HUES6 (cell line): ENCODE measurements around the gene EVC.
A peak's percentile ranks its signal among the peaks of the same experiment; 100 is the strongest.

Experiments
- H3K27ac ChIP-seq: 2 replicates; pipeline ENCODE4 v1.7.0; 2013; ENCODE audit warnings: low read depth, mild to moderate bottlenecking, low read length, inconsistent platforms
- H3K27me3 ChIP-seq: 2 replicates; pipeline ENCODE4 v1.6.1; 2013; ENCODE audit warnings: low read length; ENCODE audit not compliant: control insufficient read depth, insufficient read depth
- H3K36me3 ChIP-seq: 2 replicates; pipeline ENCODE4 v1.6.1; 2013; ENCODE audit warnings: low read length; ENCODE audit not compliant: control insufficient read depth, insufficient read depth
- H3K4me1 ChIP-seq: 2 replicates; pipeline ENCODE4 v1.6.1; 2013; ENCODE audit warnings: low read length; ENCODE audit not compliant: control insufficient read depth, insufficient read depth
- H3K4me3 ChIP-seq: 2 replicates; pipeline ENCODE4 v1.5.1; 2013; ENCODE audit warnings: low read depth, low read length
- H3K9ac ChIP-seq: one replicate; pipeline ENCODE4 v1.6.1; 2013; ENCODE audit warnings: mild to moderate bottlenecking, low read length
- H3K9me3 ChIP-seq: 2 replicates; pipeline ENCODE4 v1.6.1; 2013; ENCODE audit warnings: low read depth, low read length; ENCODE audit not compliant: control insufficient read depth, insufficient read depth

Gene EVC

DNA sequence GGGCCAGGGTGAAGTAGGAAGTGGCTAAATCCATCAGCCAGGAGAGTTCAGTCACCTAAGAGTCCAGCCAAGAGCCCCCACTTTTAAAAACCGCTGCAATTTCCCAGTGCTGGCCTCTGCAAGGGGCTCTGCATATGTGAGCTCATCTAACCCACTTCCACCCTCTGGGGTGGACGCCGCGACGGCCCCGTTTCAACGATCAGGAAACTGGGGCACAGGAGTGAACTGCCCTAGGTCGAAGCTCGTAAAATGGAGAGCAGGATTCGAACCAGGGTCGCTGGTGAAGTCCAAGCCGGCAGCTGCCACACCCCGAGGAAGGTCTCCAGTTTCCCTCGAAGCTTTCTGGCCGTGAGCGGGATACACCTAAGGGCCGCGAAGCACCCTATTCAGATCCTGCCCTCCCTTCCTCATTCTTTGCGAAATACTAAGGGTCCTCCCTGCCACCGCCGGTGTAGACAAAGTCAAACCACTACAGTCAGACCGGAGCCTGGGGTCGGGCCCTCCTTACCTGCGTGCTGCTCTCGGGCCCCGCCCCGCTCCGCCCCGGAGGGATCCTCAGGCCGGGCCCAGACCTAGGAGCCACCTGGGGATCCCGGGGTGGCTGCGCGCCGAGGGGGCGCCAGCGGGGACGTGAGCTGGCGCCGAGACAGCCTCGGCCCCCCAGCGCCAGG, 3.1 kb upstream of the EVC start:
- Histone ChIP-seq H3K9ac (peak overlapping the region; percentile 79), H3K4me3 (peak overlapping the region; percentile 75), H3K4me1 (peaks cover 29% of the 10 kb centered on the region), H3K27ac (no peak overlapping the region), H3K9me3 (peaks cover 9% of the 10 kb centered on the region), H3K27me3 (peaks cover 18% of the 10 kb centered on the region), H3K36me3 (peaks cover 9% of the 10 kb centered on the region)

DNA sequence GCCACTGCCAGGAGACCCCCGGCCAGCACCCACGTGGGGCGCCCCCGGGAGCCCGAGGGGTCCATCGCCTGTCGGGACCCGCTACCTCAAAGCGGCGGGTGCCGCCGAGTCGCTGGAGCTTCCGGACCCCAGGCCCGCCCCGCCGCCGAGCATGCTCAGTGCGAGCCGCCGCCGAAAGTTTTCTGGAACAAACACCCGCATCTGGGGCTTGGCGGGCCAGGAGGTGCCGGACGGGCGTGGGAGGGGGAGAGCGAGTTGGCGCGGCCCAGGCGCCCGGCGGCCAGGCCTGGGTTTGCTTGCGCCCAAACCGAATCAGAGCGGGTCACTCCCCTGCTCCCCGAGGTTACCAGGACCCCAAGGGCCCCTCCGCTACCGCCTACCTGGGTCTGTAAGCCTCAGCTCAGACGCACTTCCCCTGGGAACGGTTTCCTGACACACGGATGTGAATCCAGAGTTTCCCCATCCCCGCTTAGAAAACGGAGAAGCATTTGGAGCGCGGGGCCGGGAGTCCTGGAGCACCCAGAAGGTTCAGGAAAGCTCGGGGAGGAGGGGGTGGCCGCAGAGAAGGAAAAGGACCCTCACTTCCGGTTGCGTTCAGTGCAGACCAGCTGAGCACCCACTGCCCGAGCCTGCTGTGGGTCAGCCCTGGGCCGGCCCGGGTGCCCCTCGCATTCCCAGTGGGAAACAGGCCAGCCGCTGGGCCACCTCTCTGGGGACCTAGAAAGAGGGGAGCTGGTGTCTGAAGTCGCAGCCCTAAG, 2.4 kb upstream of the EVC start, which contains the start of gene EVC2:
Gene EVC2, minus strand, starts transcription at position 111 of the 758 bp plus-strand sequence. Its CDS starts 46 bp downstream, at position 65.
- H3K4me1 ChIP-seq, result peaks cover 29% of the 10 kb centered on the region
- peaks cover 18% of the 10 kb centered on the region for H3K27me3 ChIP-seq
- H3K9me3 ChIP-seq, result peaks cover 9% of the 10 kb centered on the region
- peak within 1 kb of the TSS; percentile 79 for H3K9ac ChIP-seq
- H3K36me3 ChIP-seq, result peaks cover 6% of the 10 kb centered on the region
- H3K27ac ChIP-seq, result no peak within 1 kb of the TSS; the same call in 1 of the 2 replicates
- peak within 1 kb of the TSS; percentile 75 for H3K4me3 ChIP-seq

DNA sequence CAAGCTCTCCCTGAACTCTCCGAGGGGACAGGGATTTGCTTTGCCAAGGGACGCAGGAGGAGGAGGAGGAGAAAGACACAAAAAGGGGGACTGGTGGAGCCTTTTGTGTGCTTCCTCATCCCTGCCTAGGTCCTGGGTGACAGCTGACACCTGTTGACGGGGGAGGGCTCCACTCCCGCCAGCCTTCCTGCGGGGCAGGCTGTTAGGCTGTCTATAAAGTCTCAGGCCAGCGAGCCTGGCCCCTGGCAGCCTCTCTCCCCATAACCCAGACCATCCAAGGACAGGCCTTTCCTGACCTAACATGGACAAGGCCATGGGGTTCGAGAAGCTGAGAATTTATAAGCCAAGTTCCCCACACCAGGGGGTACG, 1.8 kb upstream of the EVC start:
- peak overlapping the region; percentile 75 for H3K4me3 ChIP-seq
- H3K27ac ChIP-seq, result no peak overlapping the region
- peaks cover 5% of the 10 kb centered on the region for H3K36me3 ChIP-seq
- H3K9ac ChIP-seq, result peak overlapping the region; percentile 79
- peaks cover 29% of the 10 kb centered on the region for H3K4me1 ChIP-seq
- H3K27me3 ChIP-seq, result peaks cover 18% of the 10 kb centered on the region
- peaks cover 4% of the 10 kb centered on the region for H3K9me3 ChIP-seq

DNA sequence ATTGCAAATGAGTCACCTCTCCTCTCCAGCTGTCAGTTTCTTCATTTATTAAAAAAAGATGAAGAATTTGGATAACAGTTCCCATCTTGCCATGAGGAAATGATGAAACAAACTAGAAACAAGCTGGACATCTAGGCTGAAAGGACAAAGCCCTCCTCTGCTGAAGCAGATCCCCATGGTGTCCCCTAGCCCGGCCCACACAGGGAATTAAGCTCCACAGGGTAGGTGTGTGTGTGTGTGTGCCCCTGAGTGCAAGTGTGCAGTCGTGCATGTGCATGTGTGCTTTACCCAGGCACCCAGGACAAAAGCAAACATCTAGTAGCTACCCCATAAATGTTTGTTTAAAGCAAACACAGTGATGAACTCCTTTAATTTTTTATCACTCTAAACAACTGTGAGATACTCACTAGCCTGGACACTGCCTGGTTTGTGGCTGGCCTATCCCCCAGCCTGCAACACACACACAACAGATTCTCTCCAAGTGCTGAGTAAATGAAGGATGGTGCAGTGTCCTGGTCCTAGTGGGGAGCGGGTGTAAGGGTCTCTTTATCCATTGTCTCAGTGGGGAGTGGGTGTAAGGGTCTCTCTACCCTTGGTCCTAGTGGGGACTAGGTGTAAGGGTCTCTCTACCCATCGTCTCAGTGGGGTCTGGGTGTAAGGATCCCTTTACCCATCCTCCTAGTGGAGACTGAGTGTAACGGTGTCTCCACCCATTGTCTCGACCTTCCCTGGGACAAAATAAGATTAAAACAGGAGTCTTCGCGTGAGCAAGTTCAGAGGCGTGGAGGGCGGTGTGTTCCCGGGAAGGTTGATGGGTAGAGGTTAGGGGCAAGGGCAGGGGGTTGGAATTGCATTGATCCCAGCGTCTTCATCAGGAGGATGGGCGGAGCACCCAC, 688 bp upstream of the EVC start:
- Histone ChIP-seq H3K36me3 (no peaks in the 10 kb centered on the region), H3K4me1 (peaks cover 29% of the 10 kb centered on the region), H3K9ac (no peak overlapping the region), H3K27me3 (peaks cover 18% of the 10 kb centered on the region), H3K4me3 (peak overlapping the region; percentile 62), H3K27ac (no peak overlapping the region), H3K9me3 (peaks cover 9% of the 10 kb centered on the region)

DNA sequence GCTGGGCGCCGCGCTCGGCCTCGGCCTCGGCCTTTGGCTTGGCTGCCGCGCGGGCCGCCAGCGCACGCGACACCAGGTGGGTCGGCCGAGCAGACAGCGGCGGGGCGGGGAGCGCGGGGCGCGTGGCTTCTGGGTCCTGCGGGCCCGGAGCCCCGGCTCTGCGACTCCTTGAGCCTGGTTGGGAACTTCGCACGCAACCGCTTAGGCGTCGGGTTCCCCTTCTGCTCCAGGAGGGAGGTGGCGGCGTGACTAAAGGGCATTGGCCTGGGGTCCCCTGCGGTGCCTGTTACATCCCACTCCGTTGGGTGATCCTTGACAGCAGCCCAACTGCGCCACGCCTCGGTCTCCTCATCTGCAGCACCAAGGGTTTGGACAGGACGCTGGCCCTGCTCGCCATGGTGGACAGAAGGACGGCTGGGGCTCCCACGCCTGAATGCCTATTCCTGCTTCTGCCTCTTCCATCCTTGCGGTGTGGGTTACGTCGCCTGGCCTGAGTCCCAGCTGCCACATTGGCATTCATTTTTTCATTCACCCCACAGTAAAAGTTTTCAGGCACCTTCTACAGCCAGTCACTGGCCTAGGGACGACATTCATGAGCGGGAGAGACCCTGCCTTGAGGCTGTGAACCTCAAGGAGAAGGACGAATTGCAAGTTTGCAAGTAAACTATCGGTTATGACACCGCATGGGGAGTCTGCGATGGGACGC, 631 bp downstream of the EVC start:
- H3K36me3 ChIP-seq, result no peaks in the 10 kb centered on the region
- peak overlapping the region; percentile 1 for H3K9ac ChIP-seq
- H3K4me3 ChIP-seq, result peak overlapping the region; percentile 62
- H3K4me1 ChIP-seq, result peaks cover 29% of the 10 kb centered on the region
- H3K27me3 ChIP-seq, result peaks cover 18% of the 10 kb centered on the region
- H3K9me3 ChIP-seq, result peaks cover 10% of the 10 kb centered on the region
- no peak overlapping the region for H3K27ac ChIP-seq

DNA sequence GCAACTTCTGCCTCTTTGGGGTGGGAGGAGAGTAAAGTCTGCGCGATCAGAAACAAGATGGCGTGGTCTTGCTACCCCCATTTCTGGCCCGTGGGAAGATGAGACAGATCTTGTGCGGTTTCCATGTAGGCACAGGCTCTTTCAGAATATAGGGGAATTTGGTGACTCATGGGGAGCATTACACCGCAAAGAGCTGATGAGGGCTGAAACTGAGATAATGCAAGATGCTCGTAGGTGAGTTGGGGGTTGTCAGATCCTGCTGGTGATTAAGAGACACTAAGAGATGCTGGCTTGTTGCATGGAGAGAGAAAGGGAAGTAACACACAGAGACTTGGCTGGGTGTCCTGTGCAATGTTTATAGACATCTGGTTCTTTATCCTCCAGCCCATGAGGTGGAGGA, 1.5 kb downstream of the EVC start:
- Histone ChIP-seq H3K9ac (no peak overlapping the region), H3K27me3 (peaks cover 16% of the 10 kb centered on the region), H3K27ac (no peak overlapping the region), H3K36me3 (no peaks in the 10 kb centered on the region), H3K9me3 (peaks cover 10% of the 10 kb centered on the region), H3K4me3 (no peak overlapping the region), H3K4me1 (peaks cover 25% of the 10 kb centered on the region)

DNA sequence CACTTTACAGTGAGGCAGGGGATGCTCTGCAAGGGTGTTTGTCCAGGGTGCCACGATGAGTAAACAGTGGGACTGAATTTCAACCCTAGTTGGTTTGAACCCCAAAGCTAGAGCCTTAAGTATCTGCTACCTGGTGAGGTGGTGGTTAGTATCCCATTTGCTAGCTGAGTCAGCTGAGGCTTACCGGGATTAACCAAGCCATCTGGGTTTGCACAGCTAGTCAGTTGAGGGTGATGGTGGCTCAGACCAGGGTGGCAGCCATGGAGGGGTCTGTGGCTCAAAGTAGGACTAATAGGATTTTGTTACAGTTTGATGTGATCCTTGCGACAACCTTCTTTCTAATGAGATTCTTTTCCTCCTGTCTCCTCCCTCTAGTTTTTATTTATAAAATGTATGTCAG, 1.9 kb downstream of the EVC start:
- no peak overlapping the region for H3K9ac ChIP-seq
- H3K27me3 ChIP-seq, result peaks cover 16% of the 10 kb centered on the region
- no peak overlapping the region for H3K27ac ChIP-seq
- peaks cover 22% of the 10 kb centered on the region for H3K4me1 ChIP-seq
- H3K9me3 ChIP-seq, result peaks cover 10% of the 10 kb centered on the region
- no peaks in the 10 kb centered on the region for H3K36me3 ChIP-seq
- H3K4me3 ChIP-seq, result no peak overlapping the region

DNA sequence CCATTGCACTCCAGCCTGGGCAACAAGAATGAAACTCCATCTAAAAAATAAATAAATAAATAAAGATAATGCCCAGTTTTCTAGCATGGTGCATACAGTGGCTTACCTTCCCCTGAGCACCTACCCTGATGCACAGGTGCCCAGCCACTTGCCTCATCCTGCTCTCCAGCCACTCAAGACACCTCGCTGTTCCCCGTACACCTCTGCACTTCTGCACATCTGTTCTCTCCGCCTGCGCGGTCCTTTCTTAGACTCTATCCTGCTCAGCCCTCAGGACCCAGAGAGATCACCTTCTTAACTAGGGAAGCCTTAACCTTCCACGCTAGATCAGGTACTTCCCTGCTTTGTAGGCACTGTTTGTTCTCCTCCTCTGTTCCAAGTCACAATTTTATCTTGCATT, 2.9 kb downstream of the EVC start:
- Histone ChIP-seq H3K9ac (no peak overlapping the region), H3K27me3 (peaks cover 16% of the 10 kb centered on the region), H3K4me3 (no peak overlapping the region), H3K4me1 (peaks cover 18% of the 10 kb centered on the region), H3K27ac (no peak overlapping the region), H3K9me3 (peaks cover 10% of the 10 kb centered on the region), H3K36me3 (no peaks in the 10 kb centered on the region)

DNA sequence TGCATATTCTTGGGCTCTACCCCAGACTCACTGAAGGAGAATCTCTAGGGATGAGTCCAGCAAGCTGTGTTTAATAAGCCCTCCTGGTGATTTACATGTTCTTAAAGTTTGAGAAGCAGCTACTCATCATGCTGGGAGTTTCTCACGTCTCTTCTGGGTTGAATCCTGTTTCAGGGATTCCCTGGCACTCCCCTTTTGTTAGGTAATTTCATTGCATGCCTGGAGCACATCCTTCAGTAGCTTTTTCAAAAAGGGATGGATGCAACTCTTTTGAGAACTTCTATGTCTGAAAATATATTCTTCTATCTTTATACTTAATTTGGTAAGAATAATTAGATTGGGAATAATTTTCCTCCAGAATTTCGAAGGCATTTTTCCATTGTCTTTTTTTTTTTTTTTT, 4.4 kb downstream of the EVC start:
- Histone ChIP-seq H3K4me1 (peaks cover 12% of the 10 kb centered on the region), H3K4me3 (no peak overlapping the region), H3K36me3 (no peaks in the 10 kb centered on the region), H3K27ac (no peak overlapping the region), H3K9ac (no peak overlapping the region), H3K9me3 (peaks cover 10% of the 10 kb centered on the region), H3K27me3 (peaks cover 9% of the 10 kb centered on the region)

DNA sequence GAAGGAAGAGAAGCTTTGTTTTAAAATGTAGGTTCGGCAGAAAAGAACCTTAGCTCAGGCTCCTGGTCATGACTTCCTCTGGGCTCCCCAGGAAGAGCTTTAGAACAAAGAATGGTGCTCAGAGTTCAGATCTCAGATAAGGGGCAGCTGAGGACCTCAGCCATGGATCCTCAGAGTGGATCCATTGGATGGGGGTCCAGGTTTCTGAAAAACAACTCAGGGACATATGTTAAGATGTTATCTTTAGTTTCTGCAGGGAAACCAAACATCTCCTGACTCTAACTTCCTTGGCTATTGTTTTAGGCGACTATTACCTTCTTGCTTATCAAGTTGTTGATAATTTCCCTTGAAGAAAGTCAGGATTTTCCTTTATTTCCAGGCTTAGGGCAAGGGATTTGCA, 5.4 kb downstream of the EVC start:
- peaks cover 8% of the 10 kb centered on the region for H3K27me3 ChIP-seq
- no peak overlapping the region for H3K27ac ChIP-seq
- peaks cover 10% of the 10 kb centered on the region for H3K9me3 ChIP-seq
- peaks cover 7% of the 10 kb centered on the region for H3K4me1 ChIP-seq
- H3K9ac ChIP-seq, result no peak overlapping the region
- no peak overlapping the region for H3K4me3 ChIP-seq
- no peaks in the 10 kb centered on the region for H3K36me3 ChIP-seq
